ENCODE measurements around the gene NMNAT3.

DNA sequence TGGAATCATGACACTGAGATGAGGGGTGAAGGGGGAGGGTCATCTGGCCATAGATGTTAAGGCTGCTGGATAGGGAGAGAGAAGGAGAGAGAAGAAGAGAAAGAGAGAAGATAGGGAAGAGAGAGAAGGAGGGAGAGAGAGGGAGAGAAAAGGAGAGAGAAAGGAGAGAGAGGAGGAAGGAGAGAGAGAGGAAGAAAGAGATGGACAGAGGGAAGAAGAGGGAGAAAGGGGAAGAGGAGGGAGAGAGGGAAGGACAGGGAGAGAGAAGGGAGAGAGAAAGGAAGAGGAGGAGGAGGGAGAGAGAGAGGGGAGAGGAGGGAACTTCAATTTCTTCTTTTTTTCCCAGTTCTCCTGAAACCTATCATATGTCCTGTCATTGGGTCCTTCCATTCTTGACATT lies 123.1 kb downstream of the NMNAT3 start:
- TF ChIP-seq FOXK2 (IDR thresholded peaks at IDR 0.05) (no peak), HDGF (IDR thresholded peaks at IDR 0.05; ENCODE audit: borderline replicate concordance) (no peak), LEF1 (IDR thresholded peaks at IDR 0.05; ENCODE audit: borderline replicate concordance) (no peak), FOXM1 (IDR thresholded peaks at IDR 0.05; ENCODE audit: borderline replicate concordance) (no peak), SP1 (IDR thresholded peaks at IDR 0.05) (no peak), NFRKB (IDR thresholded peaks at IDR 0.05) (no peak), FOXA1 (IDR thresholded peaks at IDR 0.05) (no peak), CTBP1 (IDR thresholded peaks at IDR 0.05; ENCODE audit: borderline replicate concordance) (no peak), BHLHE40 (IDR thresholded peaks at IDR 0.05; ENCODE audit: borderline replicate concordance) (no peak), TARDBP (IDR thresholded peaks at IDR 0.05) (no peak), ELF4 (IDR thresholded peaks at IDR 0.05) (no peak), L3MBTL2 (conservative IDR thresholded peaks at IDR 0.05) (no peak), SUZ12 (IDR thresholded peaks at IDR 0.05) (no peak)

Data from HEK293T (cell line).